ENCODE results near the gene ZFP36L2.
A peak's percentile ranks its signal among the peaks of the same experiment; 100 is the strongest.

ZFP36L2 gene

GRCh38 chr2:43230951-43231827, 4.8 kb upstream of the ZFP36L2 start:
- H3K4me3 ChIP-seq (ENCODE audit: severe bottlenecking): no peak overlapping the region
- H3K27ac ChIP-seq (ENCODE audit: poor library complexity, severe bottlenecking): no peak overlapping the region
- H3K36me3 ChIP-seq (ENCODE audit: low read depth): peaks cover under 1% of the 10 kb centered on the region
- ATAC-seq (ENCODE audit: low read depth) (no peak), DNase-seq (ENCODE audit: low spot score) (no peak)
- no peaks in the 10 kb centered on the region for H3K9me3 ChIP-seq (ENCODE audit: severe bottlenecking)
- peaks cover 17% of the 10 kb centered on the region for H3K4me1 ChIP-seq (ENCODE audit: insufficient read depth, poor library complexity, severe bottlenecking)
- TF ChIP-seq CTCF (IDR thresholded peaks at IDR 0.05; ENCODE audit: poor library complexity, severe bottlenecking): no peak
- H3K27me3 ChIP-seq (ENCODE audit: insufficient read depth, poor library complexity, severe bottlenecking): no peaks in the 10 kb centered on the region

- H3K9me3 ChIP-seq (ENCODE audit: severe bottlenecking): no peaks in the 10 kb centered on the region
- H3K4me1 ChIP-seq (ENCODE audit: insufficient read depth, poor library complexity, severe bottlenecking): peaks cover 17% of the 10 kb centered on the region
- no peak for DNase-seq (ENCODE audit: low spot score)
- H3K4me3 ChIP-seq (ENCODE audit: severe bottlenecking): no peak overlapping the region
- no peak for ATAC-seq (ENCODE audit: low read depth)
- peaks cover 8% of the 10 kb centered on the region for H3K36me3 ChIP-seq (ENCODE audit: low read depth)
- TF ChIP-seq CTCF (IDR thresholded peaks at IDR 0.05; ENCODE audit: poor library complexity, severe bottlenecking): no peak
- H3K27me3 ChIP-seq (ENCODE audit: insufficient read depth, poor library complexity, severe bottlenecking): no peaks in the 10 kb centered on the region
- H3K27ac ChIP-seq (ENCODE audit: poor library complexity, severe bottlenecking): no peak overlapping the region
Observed at GRCh38 chr2:43230351-43230885, 4.0 kb upstream of the ZFP36L2 start.

GRCh38 chr2:43228756-43229659, 2.6 kb upstream of the ZFP36L2 start:
- ATAC-seq (ENCODE audit: low read depth): no peak
- no peak for TF ChIP-seq CTCF (IDR thresholded peaks at IDR 0.05; ENCODE audit: poor library complexity, severe bottlenecking)
- Histone ChIP-seq H3K27ac (ENCODE audit: poor library complexity, severe bottlenecking) (peak overlapping the region; percentile 97), H3K36me3 (ENCODE audit: low read depth) (peaks cover 19% of the 10 kb centered on the region), H3K4me3 (ENCODE audit: severe bottlenecking) (no peak overlapping the region), H3K27me3 (ENCODE audit: insufficient read depth, poor library complexity, severe bottlenecking) (no peaks in the 10 kb centered on the region), H3K9me3 (ENCODE audit: severe bottlenecking) (no peaks in the 10 kb centered on the region), H3K4me1 (ENCODE audit: insufficient read depth, poor library complexity, severe bottlenecking) (peaks cover 17% of the 10 kb centered on the region)
- DNase-seq (ENCODE audit: low spot score): no peak

- Histone ChIP-seq H3K9me3 (ENCODE audit: severe bottlenecking) (no peaks in the 10 kb centered on the region), H3K36me3 (ENCODE audit: low read depth) (peaks cover 26% of the 10 kb centered on the region), H3K27ac (ENCODE audit: poor library complexity, severe bottlenecking) (peak overlapping the region; percentile 97), H3K4me3 (ENCODE audit: severe bottlenecking) (no peak overlapping the region), H3K27me3 (ENCODE audit: insufficient read depth, poor library complexity, severe bottlenecking) (no peaks in the 10 kb centered on the region), H3K4me1 (ENCODE audit: insufficient read depth, poor library complexity, severe bottlenecking) (peaks cover 17% of the 10 kb centered on the region)
- TF ChIP-seq CTCF (IDR thresholded peaks at IDR 0.05; ENCODE audit: poor library complexity, severe bottlenecking): no peak
- no peak for ATAC-seq (ENCODE audit: low read depth)
- DNase-seq (ENCODE audit: low spot score): no peak
Observed at GRCh38 chr2:43228321-43228751, 1.9 kb upstream of the ZFP36L2 start.

All from RWPE2 (cell line).